ENCODE results near the gene LAYN.

LAYN gene

GRCh38 chr11:111550258-111550657, 9.7 kb downstream of the LAYN start:
- TF ChIP-seq Cebpa-rat (IDR thresholded peaks at IDR 0.05), result no peak
- no peaks in the 10 kb centered on the region for H3K36me3 ChIP-seq
- no peaks in the 10 kb centered on the region; a peak in 1 of 20 replicates for H3K4me1 ChIP-seq
- no peak overlapping the region for H3K27ac ChIP-seq
- H3K27me3 ChIP-seq, result no peaks in the 10 kb centered on the region
- peaks cover 0 to 5% (median 0%) of the 10 kb centered on the region in 11 experiments; a peak in 2 of 22 replicates for H3K9me3 ChIP-seq (replicated peaks in 1 of 11)
- H3K4me2 ChIP-seq, result no peak overlapping the region
- H3K9ac ChIP-seq, result no peak overlapping the region
- H3K4me3 ChIP-seq, result no peak overlapping the region
- H4K20me1 ChIP-seq, result no peaks in the 10 kb centered on the region

- H3K36me3 ChIP-seq, result peaks cover 0 to 5% (median 0%) of the 10 kb centered on the region in 11 experiments; a peak in 1 of 22 replicates
These were observed 14.0 kb downstream of the LAYN start for GRCh38 chr11:111554532-111554931.

GRCh38 chr11:111555255-111555654, 14.7 kb downstream of the LAYN start:
- no peak overlapping the region for H3K4me2 ChIP-seq
- no peak overlapping the region for H3K27ac ChIP-seq
- no peak overlapping the region for H3K9ac ChIP-seq

More at GRCh38 chr11:111554532-111554931, 14.0 kb downstream of the LAYN start:
- no peak for TF ChIP-seq Cebpa-rat (IDR thresholded peaks at IDR 0.05)
- H3K27ac ChIP-seq, result no peak overlapping the region
- no peaks in the 10 kb centered on the region for H3K27me3 ChIP-seq
- H3K9ac ChIP-seq, result no peak overlapping the region
- H4K20me1 ChIP-seq, result no peaks in the 10 kb centered on the region
- H3K4me3 ChIP-seq, result no peak overlapping the region
- no peak overlapping the region for H3K4me2 ChIP-seq
- no peaks in the 10 kb centered on the region; a peak in 1 of 20 replicates for H3K4me1 ChIP-seq
- peaks cover 10 to 23% (median 15%) of the 10 kb centered on the region in 11 experiments for H3K9me3 ChIP-seq (replicated peaks in 1 of 11)

GRCh38 chr11:111557425-111558111, 17.0 kb downstream of the LAYN start:
- Histone ChIP-seq H3K9me3 (replicated peaks in 1 of 11) (peaks cover 10 to 23% (median 15%) of the 10 kb centered on the region in 11 experiments), H3K4me3 (no peak overlapping the region), H3K27ac (no peak overlapping the region), H3K27me3 (no peaks in the 10 kb centered on the region), H3K4me2 (no peak overlapping the region), H3K4me1 (peaks cover 0 to 12% (median 0%) of the 10 kb centered on the region in 10 experiments; a peak in 6 of 20 replicates), H3K36me3 (peaks cover 0 to 5% (median 0%) of the 10 kb centered on the region in 11 experiments; a peak in 1 of 22 replicates), H4K20me1 (no peaks in the 10 kb centered on the region), H3K9ac (no peak overlapping the region)
- no peak for TF ChIP-seq Cebpa-rat (IDR thresholded peaks at IDR 0.05)

More at GRCh38 chr11:111555255-111555654, 14.7 kb downstream of the LAYN start:
- H3K36me3 ChIP-seq, result peaks cover 0 to 5% (median 0%) of the 10 kb centered on the region in 11 experiments; a peak in 1 of 22 replicates
- peaks cover 10 to 23% (median 15%) of the 10 kb centered on the region in 11 experiments for H3K9me3 ChIP-seq (replicated peaks in 1 of 11)
- H4K20me1 ChIP-seq, result no peaks in the 10 kb centered on the region
- peaks cover 0 to 4% (median 0%) of the 10 kb centered on the region in 10 experiments; a peak in 1 of 20 replicates for H3K4me1 ChIP-seq
- H3K27me3 ChIP-seq, result no peaks in the 10 kb centered on the region
- H3K4me3 ChIP-seq, result no peak overlapping the region
- TF ChIP-seq Cebpa-rat (IDR thresholded peaks at IDR 0.05), result no peak

- Histone ChIP-seq H3K4me3 (no peak overlapping the region), H3K27ac (no peak overlapping the region), H3K9me3 (replicated peaks in 1 of 11) (peaks cover 10 to 21% (median 15%) of the 10 kb centered on the region in 11 experiments), H3K9ac (no peak overlapping the region), H3K4me1 (peaks cover 0 to 12% (median 0%) of the 10 kb centered on the region in 10 experiments; a peak in 6 of 20 replicates), H3K27me3 (no peaks in the 10 kb centered on the region), H4K20me1 (no peaks in the 10 kb centered on the region), H3K36me3 (peaks cover 0 to 5% (median 0%) of the 10 kb centered on the region in 11 experiments; a peak in 1 of 22 replicates), H3K4me2 (no peak overlapping the region)
- TF ChIP-seq Cebpa-rat (IDR thresholded peaks at IDR 0.05), result no peak
These were observed 19.4 kb downstream of the LAYN start for GRCh38 chr11:111559800-111560464.

GRCh38 chr11:111560800-111561199, 20.3 kb downstream of the LAYN start:
- H3K4me2 ChIP-seq, result 0 out of 22 replicates have a peak overlapping the region, but pooled peaks of 1 of the 11 experiments have one; percentile 7
- H3K9me3 ChIP-seq (replicated peaks in 1 of 11), result peaks cover 9 to 14% (median 11%) of the 10 kb centered on the region in 11 experiments
- H3K27me3 ChIP-seq, result no peaks in the 10 kb centered on the region
- peaks cover 0 to 5% (median 0%) of the 10 kb centered on the region in 11 experiments; a peak in 1 of 22 replicates for H3K36me3 ChIP-seq
- no peaks in the 10 kb centered on the region for H4K20me1 ChIP-seq
- no peak overlapping the region for H3K9ac ChIP-seq
- TF ChIP-seq Cebpa-rat (IDR thresholded peaks at IDR 0.05), result no peak
- H3K4me1 ChIP-seq, result peaks cover 0 to 12% (median 0%) of the 10 kb centered on the region in 10 experiments; a peak in 6 of 20 replicates
- no peak overlapping the region for H3K4me3 ChIP-seq
- no peak overlapping the region for H3K27ac ChIP-seq

GRCh38 chr11:111561306-111561705, 20.8 kb downstream of the LAYN start:
- peaks cover 4 to 9% (median 6%) of the 10 kb centered on the region in 11 experiments for H3K9me3 ChIP-seq (replicated peaks in 1 of 11)
- no peak overlapping the region for H3K27ac ChIP-seq
- no peak overlapping the region for H3K4me3 ChIP-seq
- no peaks in the 10 kb centered on the region for H4K20me1 ChIP-seq
- peaks cover 0 to 12% (median 0%) of the 10 kb centered on the region in 10 experiments; a peak in 6 of 20 replicates for H3K4me1 ChIP-seq
- TF ChIP-seq Cebpa-rat (IDR thresholded peaks at IDR 0.05), result no peak
- no peaks in the 10 kb centered on the region for H3K36me3 ChIP-seq
- H3K27me3 ChIP-seq, result no peaks in the 10 kb centered on the region
- no peak overlapping the region for H3K9ac ChIP-seq
- H3K4me2 ChIP-seq, result peak overlapping the region in 2 of 11 experiments; percentile 46 to 48; a peak in 3 of 22 replicates

- no peak for TF ChIP-seq Cebpa-rat (IDR thresholded peaks at IDR 0.05)
These were observed 21.3 kb downstream of the LAYN start for GRCh38 chr11:111561791-111562325.

More at GRCh38 chr11:111561791-111562325, 21.3 kb downstream of the LAYN start:
- Histone ChIP-seq H3K27ac (no peak overlapping the region), H3K4me2 (peak overlapping the region in 2 of 11 experiments; percentile 46 to 48; a peak in 4 of 22 replicates), H3K4me3 (no peak overlapping the region), H3K27me3 (no peaks in the 10 kb centered on the region), H3K4me1 (peaks cover 0 to 12% (median 0%) of the 10 kb centered on the region in 10 experiments; a peak in 6 of 20 replicates), H3K36me3 (no peaks in the 10 kb centered on the region), H3K9ac (no peak overlapping the region), H3K9me3 (replicated peaks in 1 of 11) (peaks cover 0 to 3% (median under 1%) of the 10 kb centered on the region in 11 experiments; a peak in 8 of 22 replicates), H4K20me1 (no peaks in the 10 kb centered on the region)

All from BLaER1 treated with 17β-estradiol and CSF1 and Interleukin-3, amounts not matched to agents 10 nM and 100 nM (cell line).